HUES6 (cell line): Measurements from ENCODE around the gene LINGO1.
A peak's percentile ranks its signal among the peaks of the same experiment; 100 is the strongest.

Source experiments
- H3K27ac ChIP-seq: 2 replicates; pipeline ENCODE4 v1.7.0; 2013; ENCODE audit warnings: low read depth, mild to moderate bottlenecking, low read length, inconsistent platforms
- H3K27me3 ChIP-seq: 2 replicates; pipeline ENCODE4 v1.6.1; 2013; ENCODE audit warnings: low read length; ENCODE audit not compliant: control insufficient read depth, insufficient read depth
- H3K36me3 ChIP-seq: 2 replicates; pipeline ENCODE4 v1.6.1; 2013; ENCODE audit warnings: low read length; ENCODE audit not compliant: control insufficient read depth, insufficient read depth
- H3K4me1 ChIP-seq: 2 replicates; pipeline ENCODE4 v1.6.1; 2013; ENCODE audit warnings: low read length; ENCODE audit not compliant: control insufficient read depth, insufficient read depth
- H3K4me3 ChIP-seq: 2 replicates; pipeline ENCODE4 v1.5.1; 2013; ENCODE audit warnings: low read depth, low read length
- H3K9ac ChIP-seq: one replicate; pipeline ENCODE4 v1.6.1; 2013; ENCODE audit warnings: mild to moderate bottlenecking, low read length
- H3K9me3 ChIP-seq: 2 replicates; pipeline ENCODE4 v1.6.1; 2013; ENCODE audit warnings: low read depth, low read length; ENCODE audit not compliant: control insufficient read depth, insufficient read depth

Gene LINGO1, protein sequence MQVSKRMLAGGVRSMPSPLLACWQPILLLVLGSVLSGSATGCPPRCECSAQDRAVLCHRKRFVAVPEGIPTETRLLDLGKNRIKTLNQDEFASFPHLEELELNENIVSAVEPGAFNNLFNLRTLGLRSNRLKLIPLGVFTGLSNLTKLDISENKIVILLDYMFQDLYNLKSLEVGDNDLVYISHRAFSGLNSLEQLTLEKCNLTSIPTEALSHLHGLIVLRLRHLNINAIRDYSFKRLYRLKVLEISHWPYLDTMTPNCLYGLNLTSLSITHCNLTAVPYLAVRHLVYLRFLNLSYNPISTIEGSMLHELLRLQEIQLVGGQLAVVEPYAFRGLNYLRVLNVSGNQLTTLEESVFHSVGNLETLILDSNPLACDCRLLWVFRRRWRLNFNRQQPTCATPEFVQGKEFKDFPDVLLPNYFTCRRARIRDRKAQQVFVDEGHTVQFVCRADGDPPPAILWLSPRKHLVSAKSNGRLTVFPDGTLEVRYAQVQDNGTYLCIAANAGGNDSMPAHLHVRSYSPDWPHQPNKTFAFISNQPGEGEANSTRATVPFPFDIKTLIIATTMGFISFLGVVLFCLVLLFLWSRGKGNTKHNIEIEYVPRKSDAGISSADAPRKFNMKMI

DNA sequence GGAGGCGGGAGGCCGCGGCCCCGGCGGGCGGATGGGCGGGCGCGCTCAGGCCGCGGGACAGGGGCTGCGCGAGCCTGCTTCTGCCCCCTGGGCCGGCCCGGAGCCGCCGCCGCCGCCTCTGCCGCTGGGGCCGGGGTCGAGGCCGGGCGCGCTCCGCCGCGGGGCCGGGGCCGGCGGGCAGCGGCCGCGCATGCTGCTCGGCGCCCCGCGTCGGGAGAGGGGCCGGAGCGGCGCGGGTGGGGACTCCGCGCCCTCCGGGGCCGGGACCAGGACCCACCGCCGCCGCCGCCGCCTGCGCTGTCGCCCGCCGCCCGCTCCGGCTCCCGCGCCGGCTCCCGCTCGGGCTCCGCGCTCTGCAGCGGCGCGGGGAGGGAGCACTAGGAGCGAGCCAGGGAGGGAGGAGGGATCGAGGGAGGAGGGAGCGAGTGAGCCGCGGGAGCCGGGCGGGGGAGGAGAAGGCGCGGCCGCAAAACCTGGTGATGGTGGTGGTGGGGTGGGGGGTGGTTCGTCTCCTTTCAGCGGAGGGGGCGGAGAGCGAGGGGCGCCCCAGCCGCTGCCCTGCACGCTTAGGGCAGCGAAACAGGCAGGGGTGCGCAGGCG lies at the start of gene LINGO1:
Gene LINGO1 (minus strand): TSS at position 379 of the 600 bp plus-strand sequence. CDS start 597 bp downstream, outside the sequence.
- Histone ChIP-seq H3K36me3 (no peaks in the 10 kb centered on the region), H3K4me1 (peaks cover 50% of the 10 kb centered on the region), H3K27me3 (peaks cover 61% of the 10 kb centered on the region), H3K27ac (peak within 1 kb of the TSS; percentile 47; the same call in 1 of the 2 replicates), H3K4me3 (peak within 1 kb of the TSS; percentile 74), H3K9ac (peak within 1 kb of the TSS; percentile 85), H3K9me3 (no peaks in the 10 kb centered on the region)

GRCh38 chr15:77681362-77681761 lies 48.6 kb upstream of the LINGO1 start:
- Histone ChIP-seq H3K36me3 (no peaks in the 10 kb centered on the region), H3K27me3 (peaks cover 8% of the 10 kb centered on the region; the same call in 1 of the 2 replicates)

DNA sequence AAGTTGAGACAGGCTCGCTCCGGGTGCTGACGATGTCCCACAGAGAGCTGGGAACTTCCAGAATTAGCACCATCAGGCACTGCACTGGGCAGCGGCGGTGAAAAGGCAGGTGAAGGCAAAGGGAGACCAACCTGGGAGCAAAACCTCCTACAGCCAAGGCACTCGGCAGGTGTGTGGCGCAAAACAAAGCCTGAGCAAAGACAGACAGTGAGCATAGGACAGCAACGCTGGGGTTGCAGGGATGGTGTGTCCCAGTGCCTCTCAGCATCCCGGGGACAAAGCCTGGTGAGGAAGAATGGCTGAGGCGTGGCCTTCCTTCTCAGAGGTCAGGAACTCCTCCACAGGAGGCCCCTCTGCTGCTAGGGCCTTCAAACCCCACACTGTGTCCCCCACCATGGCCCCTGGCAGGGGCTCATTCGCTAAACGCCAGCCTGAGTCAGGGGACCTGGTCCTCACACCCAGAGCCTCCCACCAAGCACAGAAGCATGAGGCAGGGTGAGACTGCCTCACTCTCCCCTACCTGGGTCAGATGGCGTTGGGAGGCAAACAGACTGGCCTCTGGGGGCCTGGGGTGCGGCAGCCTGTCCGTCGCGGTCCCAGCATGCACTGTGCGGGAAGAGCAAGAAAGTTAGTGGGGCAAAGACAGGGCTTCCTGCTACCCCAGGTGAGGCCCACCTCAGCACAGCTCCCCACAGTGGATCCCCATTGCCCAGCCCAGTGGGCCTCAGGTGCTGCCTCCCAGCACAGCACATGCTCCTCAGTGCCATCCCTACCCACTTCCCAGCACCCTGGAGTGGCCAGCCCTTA lies 44.1 kb upstream of the LINGO1 start:
- H3K4me3 ChIP-seq, result no peak overlapping the region
- H3K4me1 ChIP-seq, result peaks cover 5% of the 10 kb centered on the region; the same call in 1 of the 2 replicates
- no peak overlapping the region for H3K9ac ChIP-seq
- no peak overlapping the region for H3K27ac ChIP-seq
- no peaks in the 10 kb centered on the region for H3K36me3 ChIP-seq
- H3K27me3 ChIP-seq, result peaks cover 15% of the 10 kb centered on the region; the same call in 1 of the 2 replicates
- no peaks in the 10 kb centered on the region for H3K9me3 ChIP-seq

More at GRCh38 chr15:77681362-77681761, 48.6 kb upstream of the LINGO1 start:
- Histone ChIP-seq H3K9me3 (no peaks in the 10 kb centered on the region), H3K27ac (no peak overlapping the region), H3K4me3 (no peak overlapping the region), H3K9ac (no peak overlapping the region), H3K4me1 (peaks cover 4% of the 10 kb centered on the region; the same call in 1 of the 2 replicates)

GRCh38 chr15:77675806-77676415 lies 43.2 kb upstream of the LINGO1 start:
- H3K9me3 ChIP-seq, result no peaks in the 10 kb centered on the region
- no peak overlapping the region for H3K27ac ChIP-seq
- no peaks in the 10 kb centered on the region for H3K36me3 ChIP-seq
- H3K9ac ChIP-seq, result no peak overlapping the region
- peaks cover 13% of the 10 kb centered on the region; the same call in 1 of the 2 replicates for H3K4me1 ChIP-seq
- H3K27me3 ChIP-seq, result peaks cover 13% of the 10 kb centered on the region; the same call in 1 of the 2 replicates
- H3K4me3 ChIP-seq, result no peak overlapping the region

- H3K9ac ChIP-seq, result no peak overlapping the region
- no peak overlapping the region for H3K4me3 ChIP-seq
- H3K27ac ChIP-seq, result no peak overlapping the region
- H3K9me3 ChIP-seq, result no peaks in the 10 kb centered on the region
- H3K4me1 ChIP-seq, result peaks cover 14% of the 10 kb centered on the region; the same call in 1 of the 2 replicates
- peaks cover 8% of the 10 kb centered on the region; the same call in 1 of the 2 replicates for H3K27me3 ChIP-seq
- H3K36me3 ChIP-seq, result no peaks in the 10 kb centered on the region
Observed at GRCh38 chr15:77674327-77674726, 41.6 kb upstream of the LINGO1 start.

DNA sequence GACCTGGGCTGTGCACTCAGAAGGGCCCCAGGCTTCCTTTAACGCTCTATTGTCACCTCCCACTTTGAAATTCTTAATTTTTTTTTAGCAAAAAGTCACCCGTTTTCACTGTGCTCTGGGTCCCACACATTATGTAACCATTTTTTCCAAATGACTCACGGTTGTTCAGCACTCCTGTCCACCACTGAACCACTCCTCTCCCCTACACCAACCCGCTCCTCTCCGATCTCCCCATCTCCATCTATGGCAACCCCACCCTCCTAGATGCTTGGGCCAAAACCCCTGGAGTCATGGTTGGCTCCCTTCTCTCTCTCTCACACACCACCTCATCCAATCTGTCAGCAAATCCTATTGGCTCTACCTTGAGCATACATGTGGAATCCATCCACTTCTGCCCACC lies 41.2 kb upstream of the LINGO1 start:
- Histone ChIP-seq H3K9me3 (no peaks in the 10 kb centered on the region), H3K27me3 (peaks cover 8% of the 10 kb centered on the region; the same call in 1 of the 2 replicates), H3K9ac (no peak overlapping the region), H3K4me3 (no peak overlapping the region), H3K27ac (no peak overlapping the region), H3K4me1 (peaks cover 14% of the 10 kb centered on the region; the same call in 1 of the 2 replicates), H3K36me3 (no peaks in the 10 kb centered on the region)

GRCh38 chr15:77672135-77672534 lies 39.4 kb upstream of the LINGO1 start:
- Histone ChIP-seq H3K9me3 (no peaks in the 10 kb centered on the region), H3K4me3 (no peak overlapping the region), H3K9ac (no peak overlapping the region), H3K27me3 (peaks cover 8% of the 10 kb centered on the region; the same call in 1 of the 2 replicates), H3K4me1 (peaks cover 14% of the 10 kb centered on the region; the same call in 1 of the 2 replicates), H3K27ac (no peak overlapping the region), H3K36me3 (no peaks in the 10 kb centered on the region)

- no peak overlapping the region for H3K9ac ChIP-seq
- peaks cover 8% of the 10 kb centered on the region; the same call in 1 of the 2 replicates for H3K27me3 ChIP-seq
- no peaks in the 10 kb centered on the region for H3K36me3 ChIP-seq
- H3K9me3 ChIP-seq, result no peaks in the 10 kb centered on the region
- peaks cover 12% of the 10 kb centered on the region; the same call in 1 of the 2 replicates for H3K4me1 ChIP-seq
- H3K27ac ChIP-seq, result no peak overlapping the region
- no peak overlapping the region for H3K4me3 ChIP-seq
Observed at GRCh38 chr15:77671362-77672056, 38.8 kb upstream of the LINGO1 start.

- Histone ChIP-seq H3K36me3 (no peaks in the 10 kb centered on the region), H3K4me1 (peaks cover 14% of the 10 kb centered on the region; the same call in 1 of the 2 replicates), H3K9me3 (no peaks in the 10 kb centered on the region), H3K27me3 (peaks cover 8% of the 10 kb centered on the region; the same call in 1 of the 2 replicates), H3K4me3 (no peak overlapping the region), H3K27ac (no peak overlapping the region), H3K9ac (no peak overlapping the region)
Observed at GRCh38 chr15:77670558-77671361, 38.0 kb upstream of the LINGO1 start.
